Activated CD8-positive, alpha-beta T cell treated with anti-CD3 and anti-CD28 coated beads for 36 hours (primary cell): ENCODE data around the gene CRTC2. TPM values are rescaled to one million over a fixed set of nuclear protein-coding genes. Genes with fewer than 3 reads are reported as not detected.

Experiments
- ATAC-seq: fragments of 200-7000 bp; cut with Tn5 transposase; one replicate; pipeline ENCODE4 v1.10.0; 2021; ENCODE audit warnings: mild to moderate bottlenecking, moderate library complexity
- CTCF ChIA-PET: fragments of 350-600 bp; sonication (Branson Sonifier 250); formaldehyde crosslinking; loops from one replicate; lab custom pipeline; 2021; ENCODE audit warnings: antibody characterized with exemption; lab: Charles Lee
- POLR2A ChIA-PET: fragments of 350-600 bp; sonication (Branson Sonifier 250); formaldehyde crosslinking; loops from one replicate; lab custom pipeline; 2021; ENCODE audit warnings: antibody characterized with exemption; lab: Charles Lee
- DNase-seq: peaks from one replicate; pipeline ENCODE4 v3.0.0-alpha.2; 2020
- H3K27ac Mint-ChIP-seq: one replicate; pipeline ENCODE4 v1.8.0; 2021; ENCODE audit warnings: mild to moderate bottlenecking, mixed read lengths
- H3K27me3 Mint-ChIP-seq: one replicate; pipeline ENCODE4 v1.8.0; 2021; ENCODE audit warnings: mixed read lengths
- H3K36me3 Mint-ChIP-seq: one replicate; pipeline ENCODE4 v1.8.0; 2021; ENCODE audit warnings: low read depth, mixed read lengths
- H3K4me1 Mint-ChIP-seq: one replicate; pipeline ENCODE4 v1.8.0; 2021; ENCODE audit warnings: low read depth, mixed read lengths
- H3K4me3 Mint-ChIP-seq: one replicate; pipeline ENCODE4 v1.8.0; 2021; ENCODE audit warnings: mild to moderate bottlenecking, moderate library complexity, mixed read lengths
- H3K9me3 Mint-ChIP-seq: one replicate; pipeline ENCODE4 v1.8.0; 2021; ENCODE audit warnings: mixed read lengths
- intact Hi-C: fragments of 100-400 bp; cut with micrococcal nuclease; formaldehyde crosslinking; loops from one replicate; pipeline ENCODE4 v1.10.0; 2022
- total RNA-seq, 2 experiments: library from RNA; stranded (reverse); gene quantifications; one replicate each; pipeline ENCODE4 v1.2.3, GENCODE V29; 2021
- TF ChIP-seq, protein P1 (sequence below): fragments of 200-600 bp; IDR thresholded peaks from one replicate; pipeline ENCODE4 v1.8.0; 2022; ENCODE audit warnings: antibody characterized with exemption, mild to moderate bottlenecking

Gene CRTC2
- total RNA-seq, 2 experiments from 2014 or later: 67.3 to 71.8 TPM

DNA sequence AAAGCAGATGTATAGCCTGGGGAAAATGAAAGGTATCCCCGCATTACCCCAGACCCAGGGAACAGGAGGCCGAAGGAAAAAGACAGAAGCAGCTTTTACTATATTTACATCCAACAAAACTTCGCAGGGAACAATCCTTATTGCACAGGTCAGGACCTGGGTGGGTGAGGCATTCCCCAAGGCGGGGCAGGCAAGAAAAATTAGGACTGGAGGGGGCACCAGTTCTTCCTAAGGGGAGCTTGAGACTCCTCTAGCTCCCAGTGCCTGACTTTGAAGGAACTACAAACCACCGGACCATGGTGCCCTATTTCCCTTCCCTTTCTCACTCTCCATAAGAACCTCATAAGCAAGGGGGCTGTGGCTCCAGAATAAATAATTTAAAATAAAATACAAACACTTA is 29.0 kb downstream of the CRTC2 start:
- ChIA-PET CTCF (interaction anchor here (1.1 to 2.4 kb wide), 3 partner anchors 17 to 58 kb away, joined by 3 to 10 read pairs (median 5); partner anchors contain the start of genes DENND4B and RAB13), POLR2A (interaction anchor here (0.9 to 2.1 kb wide), 6 partner anchors 10 to 61 kb away, joined by 3 to 20 read pairs (median 6); partner anchors contain the start of genes DENND4B and RPS27)
- Mint-ChIP-seq H3K36me3 (peaks cover 11% of the 10 kb centered on the region), H3K4me3 (no peak overlapping the region), H3K27ac (peak overlapping the region; percentile 74), H3K4me1 (peaks cover 12% of the 10 kb centered on the region), H3K27me3 (no peaks in the 10 kb centered on the region), H3K9me3 (no peaks in the 10 kb centered on the region)
- TF ChIP-seq, protein P1, sequence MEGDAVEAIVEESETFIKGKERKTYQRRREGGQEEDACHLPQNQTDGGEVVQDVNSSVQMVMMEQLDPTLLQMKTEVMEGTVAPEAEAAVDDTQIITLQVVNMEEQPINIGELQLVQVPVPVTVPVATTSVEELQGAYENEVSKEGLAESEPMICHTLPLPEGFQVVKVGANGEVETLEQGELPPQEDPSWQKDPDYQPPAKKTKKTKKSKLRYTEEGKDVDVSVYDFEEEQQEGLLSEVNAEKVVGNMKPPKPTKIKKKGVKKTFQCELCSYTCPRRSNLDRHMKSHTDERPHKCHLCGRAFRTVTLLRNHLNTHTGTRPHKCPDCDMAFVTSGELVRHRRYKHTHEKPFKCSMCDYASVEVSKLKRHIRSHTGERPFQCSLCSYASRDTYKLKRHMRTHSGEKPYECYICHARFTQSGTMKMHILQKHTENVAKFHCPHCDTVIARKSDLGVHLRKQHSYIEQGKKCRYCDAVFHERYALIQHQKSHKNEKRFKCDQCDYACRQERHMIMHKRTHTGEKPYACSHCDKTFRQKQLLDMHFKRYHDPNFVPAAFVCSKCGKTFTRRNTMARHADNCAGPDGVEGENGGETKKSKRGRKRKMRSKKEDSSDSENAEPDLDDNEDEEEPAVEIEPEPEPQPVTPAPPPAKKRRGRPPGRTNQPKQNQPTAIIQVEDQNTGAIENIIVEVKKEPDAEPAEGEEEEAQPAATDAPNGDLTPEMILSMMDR: no peak
- ATAC-seq (no peak), DNase-seq (no peak)
- intact Hi-C loops: no loop called here

GRCh38 chr1:153928791-153929341 is 29.5 kb downstream of the CRTC2 start:
- H3K27ac Mint-ChIP-seq: peak overlapping the region; percentile 74
- no peak overlapping the region for H3K4me3 Mint-ChIP-seq
- CTCF ChIA-PET: interaction anchor here (1.1 to 2.4 kb wide), 3 partner anchors 18 to 58 kb away, joined by 3 to 10 read pairs (median 5); partner anchors contain the start of genes DENND4B and RAB13
- H3K36me3 Mint-ChIP-seq: peaks cover 11% of the 10 kb centered on the region
- no peaks in the 10 kb centered on the region for H3K27me3 Mint-ChIP-seq
- no peaks in the 10 kb centered on the region for H3K9me3 Mint-ChIP-seq
- DNase-seq: no peak
- H3K4me1 Mint-ChIP-seq: peaks cover 14% of the 10 kb centered on the region
- POLR2A ChIA-PET: interaction anchor here (1.6 to 2.1 kb wide), 4 partner anchors 10 to 62 kb away, joined by 4 to 20 read pairs (median 12); partner anchors contain the start of genes DENND4B and RPS27
- intact Hi-C loops: no loop called here
- TF ChIP-seq, protein P1: no peak
- ATAC-seq: no peak

- ChIA-PET CTCF (interaction anchor here (1.2 to 2.4 kb wide), 2 partner anchors 18 to 59 kb away, joined by 5 to 10 read pairs; partner anchors contain the start of gene DENND4B), POLR2A (interaction anchor here (0.7 to 2.1 kb wide), 5 partner anchors 11 to 459 kb away, joined by 3 to 20 read pairs (median 8); partner anchors contain the start of genes DENND4B and RPS27)
- no peak for DNase-seq
- intact Hi-C loops: no loop called here
- peak; percentile 32 for ATAC-seq
- H3K27ac Mint-ChIP-seq: peak overlapping the region; percentile 74
- H3K9me3 Mint-ChIP-seq: no peaks in the 10 kb centered on the region
- no peak overlapping the region for H3K4me3 Mint-ChIP-seq
- TF ChIP-seq, protein P1: no peak
- H3K4me1 Mint-ChIP-seq: peaks cover 16% of the 10 kb centered on the region
- H3K36me3 Mint-ChIP-seq: peaks cover 9% of the 10 kb centered on the region
- no peaks in the 10 kb centered on the region for H3K27me3 Mint-ChIP-seq
Observed at GRCh38 chr1:153928245-153928644, 30.2 kb downstream of the CRTC2 start.

GRCh38 chr1:153926405-153926804 is 32.0 kb downstream of the CRTC2 start:
- no peaks in the 10 kb centered on the region for H3K9me3 Mint-ChIP-seq
- no peak overlapping the region for H3K27ac Mint-ChIP-seq
- intact Hi-C loops: no loop called here
- no peaks in the 10 kb centered on the region for H3K27me3 Mint-ChIP-seq
- peaks cover 9% of the 10 kb centered on the region for H3K36me3 Mint-ChIP-seq
- POLR2A ChIA-PET: interaction anchor here (1.6 to 9.9 kb wide), 2 partner anchors 16 to 40 kb away, joined by 5 to 126 read pairs; partner anchors contain the start of gene DENND4B
- ATAC-seq (no peak), DNase-seq (no peak)
- H3K4me3 Mint-ChIP-seq: no peak overlapping the region
- CTCF ChIA-PET: interaction anchor here (1.1 to 2.5 kb wide), 2 partner anchors 20 to 130 kb away, joined by 4 to 6 read pairs; partner anchors contain the start of gene DENND4B
- TF ChIP-seq, protein P1: no peak
- peaks cover 17% of the 10 kb centered on the region for H3K4me1 Mint-ChIP-seq
